H9 (cell line): ENCODE results near the gene KCNIP4. TPM values are rescaled to one million over a fixed set of nuclear protein-coding genes. Genes with fewer than 3 reads are reported as not detected.

Experiments used
- DNase-seq: peaks from one replicate; pipeline ENCODE4 v3.0.0-alpha.2; 2017
- H2AFZ ChIP-seq: one replicate; pipeline ENCODE4 v1.6.1; 2013; ENCODE audit warnings: mild to moderate bottlenecking, low read length, control low read depth, moderate library complexity
- H2AK5ac ChIP-seq: 2 replicates; pipeline ENCODE4 v1.6.1; 2013; ENCODE audit warnings: low read length, control low read depth, mixed read lengths; ENCODE audit not compliant: insufficient read length
- H2BK120ac ChIP-seq: one replicate; pipeline ENCODE4 v1.6.1; 2013; ENCODE audit warnings: low read depth, mild to moderate bottlenecking, low read length, control low read depth, inconsistent platforms; ENCODE audit not compliant: poor library complexity, severe bottlenecking
- H2BK12ac ChIP-seq: 2 replicates; pipeline ENCODE4 v1.6.1; 2013; ENCODE audit warnings: low read length, control low read depth, mixed read lengths, low read depth; ENCODE audit not compliant: insufficient read length
- H2BK15ac ChIP-seq: 2 replicates; pipeline ENCODE4 v1.6.1; 2013; ENCODE audit warnings: low read depth, low read length, control low read depth
- H2BK20ac ChIP-seq: one replicate; pipeline ENCODE4 v1.6.1; 2013; ENCODE audit warnings: low read depth, mild to moderate bottlenecking, low read length, control low read depth, inconsistent platforms; ENCODE audit not compliant: poor library complexity, severe bottlenecking
- H2BK5ac ChIP-seq: 2 replicates; pipeline ENCODE4 v1.6.1; 2013; ENCODE audit warnings: low read length, control low read depth, mixed read lengths; ENCODE audit not compliant: insufficient read length
- H3K14ac ChIP-seq: 2 replicates; pipeline ENCODE4 v1.6.1; 2013; ENCODE audit warnings: low read length, control low read depth; ENCODE audit not compliant: insufficient read depth
- H3K18ac ChIP-seq: 2 replicates; pipeline ENCODE4 v1.6.1; 2013; ENCODE audit warnings: low read depth, mild to moderate bottlenecking, mixed read lengths, low read length, control low read depth; ENCODE audit not compliant: insufficient read length
- H3K23ac ChIP-seq: 2 replicates; pipeline ENCODE4 v1.6.1; 2013; ENCODE audit warnings: low read length, control low read depth, mixed read lengths, low read depth; ENCODE audit not compliant: insufficient read length
- H3K23me2 ChIP-seq: 2 replicates; pipeline ENCODE4 v1.6.1; 2013; ENCODE audit warnings: low read depth, mild to moderate bottlenecking, mixed read lengths, low read length, control low read depth; ENCODE audit not compliant: insufficient read length, poor library complexity, severe bottlenecking
- H3K27ac ChIP-seq: 2 replicates; pipeline ENCODE4 v1.5.1; 2013; ENCODE audit warnings: low read length, control low read depth, mixed read lengths, low read depth; ENCODE audit not compliant: insufficient read length
- H3K27me3 ChIP-seq: 2 replicates; pipeline ENCODE4 v1.6.1; 2013; ENCODE audit warnings: low read length, control low read depth, inconsistent platforms; ENCODE audit not compliant: insufficient read depth
- H3K4ac ChIP-seq: 2 replicates; pipeline ENCODE4 v1.6.1; 2013; ENCODE audit warnings: low read depth, mild to moderate bottlenecking, control low read depth, inconsistent platforms, low read length, moderate library complexity
- H3K4me1 ChIP-seq: 2 replicates; pipeline ENCODE4 v1.6.1; 2013; ENCODE audit warnings: low read length, control low read depth, inconsistent platforms; ENCODE audit not compliant: insufficient read depth
- H3K4me2 ChIP-seq: 2 replicates; pipeline ENCODE4 v1.6.1; 2013; ENCODE audit warnings: low read length, control low read depth, mixed read lengths; ENCODE audit not compliant: insufficient read length, insufficient read depth
- H3K56ac ChIP-seq: 2 replicates; pipeline ENCODE4 v1.6.1; 2013; ENCODE audit warnings: low read depth, mild to moderate bottlenecking, mixed read lengths, low read length, control low read depth; ENCODE audit not compliant: insufficient read length
- H3K79me1 ChIP-seq: 2 replicates; pipeline ENCODE4 v1.6.1; 2013; ENCODE audit warnings: low read depth, mild to moderate bottlenecking, moderate library complexity, low read length, control low read depth, inconsistent platforms; ENCODE audit not compliant: insufficient read depth, poor library complexity, severe bottlenecking
- H3K79me2 ChIP-seq: 2 replicates; pipeline ENCODE4 v1.6.1; 2013; ENCODE audit warnings: low read length, control low read depth, inconsistent platforms; ENCODE audit not compliant: insufficient read depth
- H3K9ac ChIP-seq: 2 replicates; pipeline ENCODE4 v1.6.1; 2013; ENCODE audit warnings: low read length, control low read depth, mixed read lengths; ENCODE audit not compliant: insufficient read length; ENCODE audit errors: extremely low read depth
- H3K9me3 ChIP-seq: one replicate; pipeline ENCODE4 v1.6.1; 2013; ENCODE audit warnings: low read depth, low read length, inconsistent platforms; ENCODE audit not compliant: control insufficient read depth
- H3T11ph ChIP-seq: one replicate; pipeline ENCODE4 v1.6.1; 2013; ENCODE audit warnings: mild to moderate bottlenecking, low read length, control low read depth, inconsistent platforms
- H4K20me1 ChIP-seq: one replicate; pipeline ENCODE4 v1.6.1; 2013; ENCODE audit not compliant: control insufficient read depth, insufficient read length, insufficient read depth
- H4K5ac ChIP-seq: 2 replicates; pipeline ENCODE4 v1.6.1; 2013; ENCODE audit warnings: low read depth, mild to moderate bottlenecking, mixed read lengths, low read length, control low read depth; ENCODE audit not compliant: insufficient read length
- H4K8ac ChIP-seq: replicated peaks from 2 replicates; pipeline ENCODE4 v1.6.1; 2013; ENCODE audit warnings: low read length, control low read depth, mixed read lengths, low read depth; ENCODE audit not compliant: insufficient read length
- H4K91ac ChIP-seq: 2 replicates; pipeline ENCODE4 v1.6.1; 2013; ENCODE audit warnings: low read depth, mild to moderate bottlenecking, moderate library complexity, mixed read lengths, low read length, control low read depth; ENCODE audit not compliant: insufficient read length
- H3K27ac Mint-ChIP-seq, 3 experiments: 2 replicates in 2 of 3; 3 replicates in 1 of 3; pipeline ENCODE4 v1.8.0; 2020 to 2021; ENCODE audit warnings: mixed read lengths in 3 of 3, mild to moderate bottlenecking in 1 of 3, moderate library complexity in 1 of 3
- H3K27me3 Mint-ChIP-seq: 2 replicates; pipeline ENCODE4 v1.8.0; 2021; ENCODE audit warnings: low read depth, mild to moderate bottlenecking, moderate library complexity, mixed read lengths
- H3K36me3 Mint-ChIP-seq, 3 experiments: 2 replicates in 2 of 3; 3 replicates in 1 of 3; pipeline ENCODE4 v1.8.0; 2020 to 2021; ENCODE audit warnings: low read depth in 3 of 3, mixed read lengths in 3 of 3; ENCODE audit not compliant: insufficient read depth in 1 of 3
- H3K4me1 Mint-ChIP-seq, 2 experiments: 2 replicates each; pipeline ENCODE4 v1.8.0; 2020; ENCODE audit warnings: mixed read lengths in 2 of 2
- H3K4me3 Mint-ChIP-seq, 2 experiments: 2 replicates in 1 of 2; 3 replicates in 1 of 2; pipeline ENCODE4 v1.8.0; 2020 to 2021; ENCODE audit warnings: mild to moderate bottlenecking in 2 of 2, mixed read lengths in 2 of 2, moderate library complexity in 1 of 2
- H3K9me3 Mint-ChIP-seq, 2 experiments: 2 replicates in 1 of 2; 3 replicates in 1 of 2; pipeline ENCODE4 v1.8.0; 2020; ENCODE audit warnings: mild to moderate bottlenecking in 2 of 2, mixed read lengths in 2 of 2, moderate library complexity in 1 of 2
- CTCF ChIP-seq: fragments of 200-600 bp; sonication (generic); conservative IDR thresholded peaks from 3 replicates; pipeline ENCODE4 v1.8.0; 2021; ENCODE audit warnings: antibody characterized with exemption, mild to moderate bottlenecking
- WGBS: extraction: QIAGEN DNeasy Blood & Tissue Kit; methylation state at CpG from one replicate; pipeline ENCODE4 v1.1.7; 2013; ENCODE audit warnings: missing lambda C conversion rate, low lambda C conversion rate, mixed read lengths; ENCODE audit not compliant: insufficient read length; ENCODE audit errors: extremely low coverage; 5-methylcytosine and 5-hydroxymethylcytosine counted together
- total RNA-seq: library from RNA; stranded (reverse); gene quantifications from 2 replicates; pipeline ENCODE4 v1.2.1, GENCODE V29; 2021

The KCNIP4 gene
- total RNA-seq, 1 experiment from 2014 or later: not detected

GRCh38 chr4:21763855-21764254 is 184.7 kb downstream of the KCNIP4 start:
- Mint-ChIP-seq H3K4me1 (peaks cover 15% of the 10 kb centered on the region in 2 experiments), H3K27ac (no peak overlapping the region), H3K4me3 (no peak overlapping the region), H3K36me3 (no peaks in the 10 kb centered on the region), H3K9me3 (no peaks in the 10 kb centered on the region), H3K27me3 (no peaks in the 10 kb centered on the region)
- Histone ChIP-seq H3K4ac (no peak overlapping the region), H2AFZ (no peak overlapping the region), H3K4me1 (no peaks in the 10 kb centered on the region), H3K18ac (no peak overlapping the region), H3K9ac (no peak overlapping the region), H3K27ac (no peak overlapping the region), H2BK5ac (no peak overlapping the region), H2BK15ac (no peak overlapping the region), H3K79me1 (no peaks in the 10 kb centered on the region), H3K9me3 (no peaks in the 10 kb centered on the region), H3K79me2 (no peaks in the 10 kb centered on the region), H3T11ph (no peak overlapping the region), H2AK5ac (no peak overlapping the region), H2BK120ac (no peak overlapping the region), H2BK12ac (no peak overlapping the region), H3K27me3 (no peaks in the 10 kb centered on the region), H2BK20ac (no peak overlapping the region), H3K14ac (no peak overlapping the region), H4K91ac (no peak overlapping the region), H4K5ac (no peak overlapping the region), H3K56ac (no peak overlapping the region), H3K23ac (no peak overlapping the region), H3K4me2 (no peak overlapping the region), H3K23me2 (no peaks in the 10 kb centered on the region), H4K20me1 (no peaks in the 10 kb centered on the region), H4K8ac (no peak overlapping the region)
- no CpG with 5 or more reads among the region's 1 CpG for WGBS
- TF ChIP-seq CTCF: no peak
- no peak for DNase-seq
